ENCODE data around the gene CMBL. TPM values are rescaled to one million over a fixed set of nuclear protein-coding genes. Genes with fewer than 3 reads are reported as not detected.

The CMBL gene
- total and polyA plus RNA-seq, 2 of the 13 experiments (the other 11 are each of a cell fraction or from before 2014, with no cell fraction given), result 11.5 to 17.0 TPM

DNA sequence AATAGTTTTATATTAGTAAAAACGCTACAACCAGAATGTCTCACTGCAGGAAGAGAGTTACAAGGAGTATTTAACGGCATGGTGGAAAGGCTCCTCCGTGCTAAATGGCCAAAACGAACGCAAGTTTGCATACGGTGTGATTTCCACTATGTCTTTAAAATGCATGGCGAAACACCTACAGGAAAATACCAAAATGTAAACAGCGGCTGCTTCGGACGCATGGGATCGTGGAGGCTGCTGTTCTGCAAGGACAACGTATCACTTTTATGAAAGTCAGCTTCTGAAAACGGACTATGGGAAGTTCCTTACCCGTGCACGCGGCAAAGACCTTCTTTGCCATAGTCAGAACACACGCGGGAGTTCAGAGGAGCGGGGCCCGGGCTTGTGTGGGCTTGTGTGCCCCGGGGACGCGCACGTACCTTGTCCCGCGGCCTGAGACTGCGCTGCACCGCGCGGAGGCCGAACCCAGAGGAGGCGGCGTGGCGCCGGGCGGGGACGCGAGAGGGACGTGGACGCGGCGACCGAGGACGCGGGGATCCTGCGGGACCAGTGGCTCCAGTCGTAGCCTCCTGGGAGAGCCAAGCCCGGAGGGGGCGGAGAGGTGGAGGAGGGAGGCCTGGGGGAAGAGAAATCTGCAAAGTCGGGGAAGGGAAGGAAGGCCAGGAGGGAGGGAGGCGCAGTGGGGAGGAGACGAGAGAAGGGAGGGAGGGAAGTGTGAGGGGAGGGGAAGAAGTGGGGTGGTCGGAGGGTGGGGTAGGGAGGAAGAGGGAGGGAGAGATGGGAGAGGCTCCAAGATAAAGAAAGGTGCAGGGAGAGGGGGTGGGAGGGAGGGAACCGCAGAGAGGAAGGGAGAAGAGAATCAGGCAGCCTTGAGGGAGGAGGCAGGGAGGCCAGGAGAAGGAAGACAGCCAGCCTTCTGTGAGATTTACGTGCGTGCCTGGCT, at the start of gene CMBL (continued):
- peak in 1 of 2 experiments; percentile 51; a peak in 2 of 4 replicates for TF ChIP-seq POLR2A (IDR thresholded peaks at IDR 0.05; ENCODE audit: insufficient read depth in 1 of 2, low read depth in 2 of 2, low read length in 2 of 2)
- no peak for TF ChIP-seq ATRX (CRISPR knock-in tag; IDR thresholded peaks at IDR 0.05; ENCODE audit: borderline replicate concordance)
- TF ChIP-seq, protein P1, sequence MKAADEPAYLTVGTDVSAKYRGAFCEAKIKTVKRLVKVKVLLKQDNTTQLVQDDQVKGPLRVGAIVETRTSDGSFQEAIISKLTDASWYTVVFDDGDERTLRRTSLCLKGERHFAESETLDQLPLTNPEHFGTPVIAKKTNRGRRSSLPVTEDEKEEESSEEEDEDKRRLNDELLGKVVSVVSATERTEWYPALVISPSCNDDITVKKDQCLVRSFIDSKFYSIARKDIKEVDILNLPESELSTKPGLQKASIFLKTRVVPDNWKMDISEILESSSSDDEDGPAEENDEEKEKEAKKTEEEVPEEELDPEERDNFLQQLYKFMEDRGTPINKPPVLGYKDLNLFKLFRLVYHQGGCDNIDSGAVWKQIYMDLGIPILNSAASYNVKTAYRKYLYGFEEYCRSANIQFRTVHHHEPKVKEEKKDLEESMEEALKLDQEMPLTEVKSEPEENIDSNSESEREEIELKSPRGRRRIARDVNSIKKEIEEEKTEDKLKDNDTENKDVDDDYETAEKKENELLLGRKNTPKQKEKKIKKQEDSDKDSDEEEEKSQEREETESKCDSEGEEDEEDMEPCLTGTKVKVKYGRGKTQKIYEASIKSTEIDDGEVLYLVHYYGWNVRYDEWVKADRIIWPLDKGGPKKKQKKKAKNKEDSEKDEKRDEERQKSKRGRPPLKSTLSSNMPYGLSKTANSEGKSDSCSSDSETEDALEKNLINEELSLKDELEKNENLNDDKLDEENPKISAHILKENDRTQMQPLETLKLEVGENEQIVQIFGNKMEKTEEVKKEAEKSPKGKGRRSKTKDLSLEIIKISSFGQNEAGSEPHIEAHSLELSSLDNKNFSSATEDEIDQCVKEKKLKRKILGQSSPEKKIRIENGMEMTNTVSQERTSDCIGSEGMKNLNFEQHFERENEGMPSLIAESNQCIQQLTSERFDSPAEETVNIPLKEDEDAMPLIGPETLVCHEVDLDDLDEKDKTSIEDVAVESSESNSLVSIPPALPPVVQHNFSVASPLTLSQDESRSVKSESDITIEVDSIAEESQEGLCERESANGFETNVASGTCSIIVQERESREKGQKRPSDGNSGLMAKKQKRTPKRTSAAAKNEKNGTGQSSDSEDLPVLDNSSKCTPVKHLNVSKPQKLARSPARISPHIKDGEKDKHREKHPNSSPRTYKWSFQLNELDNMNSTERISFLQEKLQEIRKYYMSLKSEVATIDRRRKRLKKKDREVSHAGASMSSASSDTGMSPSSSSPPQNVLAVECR (CRISPR knock-in tag; IDR thresholded peaks at IDR 0.05; ENCODE audit: borderline replicate concordance), result peak; percentile 52; the same call in 1 of the 2 replicates
- TF ChIP-seq ZNF615 (CRISPR knock-in tag; IDR thresholded peaks at IDR 0.05; ENCODE audit: borderline replicate concordance), result no peak
- TF ChIP-seq, protein P2, sequence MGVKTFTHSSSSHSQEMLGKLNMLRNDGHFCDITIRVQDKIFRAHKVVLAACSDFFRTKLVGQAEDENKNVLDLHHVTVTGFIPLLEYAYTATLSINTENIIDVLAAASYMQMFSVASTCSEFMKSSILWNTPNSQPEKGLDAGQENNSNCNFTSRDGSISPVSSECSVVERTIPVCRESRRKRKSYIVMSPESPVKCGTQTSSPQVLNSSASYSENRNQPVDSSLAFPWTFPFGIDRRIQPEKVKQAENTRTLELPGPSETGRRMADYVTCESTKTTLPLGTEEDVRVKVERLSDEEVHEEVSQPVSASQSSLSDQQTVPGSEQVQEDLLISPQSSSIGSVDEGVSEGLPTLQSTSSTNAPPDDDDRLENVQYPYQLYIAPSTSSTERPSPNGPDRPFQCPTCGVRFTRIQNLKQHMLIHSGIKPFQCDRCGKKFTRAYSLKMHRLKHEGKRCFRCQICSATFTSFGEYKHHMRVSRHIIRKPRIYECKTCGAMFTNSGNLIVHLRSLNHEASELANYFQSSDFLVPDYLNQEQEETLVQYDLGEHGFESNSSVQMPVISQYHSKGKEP (CRISPR knock-in tag; IDR thresholded peaks at IDR 0.05), result no peak
- TF ChIP-seq ZNF253 (CRISPR knock-in tag; IDR thresholded peaks at IDR 0.05; ENCODE audit: borderline replicate concordance), result no peak
- peak; percentile 65; the same call in 1 of the 2 replicates for TF ChIP-seq KAT7 (CRISPR knock-in tag; IDR thresholded peaks at IDR 0.05; ENCODE audit: borderline replicate concordance)
- TF ChIP-seq, protein P3, sequence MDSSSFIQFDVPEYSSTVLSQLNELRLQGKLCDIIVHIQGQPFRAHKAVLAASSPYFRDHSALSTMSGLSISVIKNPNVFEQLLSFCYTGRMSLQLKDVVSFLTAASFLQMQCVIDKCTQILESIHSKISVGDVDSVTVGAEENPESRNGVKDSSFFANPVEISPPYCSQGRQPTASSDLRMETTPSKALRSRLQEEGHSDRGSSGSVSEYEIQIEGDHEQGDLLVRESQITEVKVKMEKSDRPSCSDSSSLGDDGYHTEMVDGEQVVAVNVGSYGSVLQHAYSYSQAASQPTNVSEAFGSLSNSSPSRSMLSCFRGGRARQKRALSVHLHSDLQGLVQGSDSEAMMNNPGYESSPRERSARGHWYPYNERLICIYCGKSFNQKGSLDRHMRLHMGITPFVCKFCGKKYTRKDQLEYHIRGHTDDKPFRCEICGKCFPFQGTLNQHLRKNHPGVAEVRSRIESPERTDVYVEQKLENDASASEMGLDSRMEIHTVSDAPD (CRISPR knock-in tag; IDR thresholded peaks at IDR 0.05), result no peak
- TF ChIP-seq EEA1 (CRISPR knock-in tag; IDR thresholded peaks at IDR 0.05; ENCODE audit: borderline replicate concordance), result no peak
- TF ChIP-seq ZBTB1 (CRISPR knock-in tag; IDR thresholded peaks at IDR 0.05; ENCODE audit: borderline replicate concordance), result no peak
- TF ChIP-seq, protein P4, sequence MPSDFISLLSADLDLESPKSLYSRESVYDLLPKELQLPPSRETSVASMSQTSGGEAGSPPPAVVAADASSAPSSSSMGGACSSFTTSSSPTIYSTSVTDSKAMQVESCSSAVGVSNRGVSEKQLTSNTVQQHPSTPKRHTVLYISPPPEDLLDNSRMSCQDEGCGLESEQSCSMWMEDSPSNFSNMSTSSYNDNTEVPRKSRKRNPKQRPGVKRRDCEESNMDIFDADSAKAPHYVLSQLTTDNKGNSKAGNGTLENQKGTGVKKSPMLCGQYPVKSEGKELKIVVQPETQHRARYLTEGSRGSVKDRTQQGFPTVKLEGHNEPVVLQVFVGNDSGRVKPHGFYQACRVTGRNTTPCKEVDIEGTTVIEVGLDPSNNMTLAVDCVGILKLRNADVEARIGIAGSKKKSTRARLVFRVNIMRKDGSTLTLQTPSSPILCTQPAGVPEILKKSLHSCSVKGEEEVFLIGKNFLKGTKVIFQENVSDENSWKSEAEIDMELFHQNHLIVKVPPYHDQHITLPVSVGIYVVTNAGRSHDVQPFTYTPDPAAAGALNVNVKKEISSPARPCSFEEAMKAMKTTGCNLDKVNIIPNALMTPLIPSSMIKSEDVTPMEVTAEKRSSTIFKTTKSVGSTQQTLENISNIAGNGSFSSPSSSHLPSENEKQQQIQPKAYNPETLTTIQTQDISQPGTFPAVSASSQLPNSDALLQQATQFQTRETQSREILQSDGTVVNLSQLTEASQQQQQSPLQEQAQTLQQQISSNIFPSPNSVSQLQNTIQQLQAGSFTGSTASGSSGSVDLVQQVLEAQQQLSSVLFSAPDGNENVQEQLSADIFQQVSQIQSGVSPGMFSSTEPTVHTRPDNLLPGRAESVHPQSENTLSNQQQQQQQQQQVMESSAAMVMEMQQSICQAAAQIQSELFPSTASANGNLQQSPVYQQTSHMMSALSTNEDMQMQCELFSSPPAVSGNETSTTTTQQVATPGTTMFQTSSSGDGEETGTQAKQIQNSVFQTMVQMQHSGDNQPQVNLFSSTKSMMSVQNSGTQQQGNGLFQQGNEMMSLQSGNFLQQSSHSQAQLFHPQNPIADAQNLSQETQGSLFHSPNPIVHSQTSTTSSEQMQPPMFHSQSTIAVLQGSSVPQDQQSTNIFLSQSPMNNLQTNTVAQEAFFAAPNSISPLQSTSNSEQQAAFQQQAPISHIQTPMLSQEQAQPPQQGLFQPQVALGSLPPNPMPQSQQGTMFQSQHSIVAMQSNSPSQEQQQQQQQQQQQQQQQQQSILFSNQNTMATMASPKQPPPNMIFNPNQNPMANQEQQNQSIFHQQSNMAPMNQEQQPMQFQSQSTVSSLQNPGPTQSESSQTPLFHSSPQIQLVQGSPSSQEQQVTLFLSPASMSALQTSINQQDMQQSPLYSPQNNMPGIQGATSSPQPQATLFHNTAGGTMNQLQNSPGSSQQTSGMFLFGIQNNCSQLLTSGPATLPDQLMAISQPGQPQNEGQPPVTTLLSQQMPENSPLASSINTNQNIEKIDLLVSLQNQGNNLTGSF (CRISPR knock-in tag; IDR thresholded peaks at IDR 0.05), result peak; percentile 72; the same call in 1 of the 2 replicates
- TF ChIP-seq, protein P5, sequence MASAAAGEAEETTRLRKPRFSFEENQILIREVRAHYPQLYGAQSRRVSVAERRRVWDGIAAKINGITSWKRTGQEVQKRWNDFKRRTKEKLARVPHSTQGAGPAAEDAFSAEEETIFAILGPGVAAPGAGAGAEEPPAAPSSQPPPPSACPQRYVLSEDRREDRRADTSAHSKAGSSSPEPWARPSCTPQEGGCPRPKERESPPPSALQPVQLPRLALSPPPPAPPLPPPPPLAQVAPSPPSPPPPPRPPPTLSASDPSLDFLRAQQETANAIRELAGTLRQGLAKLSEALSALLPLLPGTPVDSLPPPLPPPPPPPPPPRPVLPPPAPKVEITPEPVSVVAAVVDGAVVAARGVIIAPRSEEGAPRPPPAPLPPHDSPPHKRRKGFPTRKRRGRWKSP (CRISPR knock-in tag; IDR thresholded peaks at IDR 0.05), result peak; percentile 39; the same call in 1 of the 2 replicates
- peak; percentile 41 for TF ChIP-seq YY1 (IDR thresholded peaks at IDR 0.05; ENCODE audit: insufficient read depth, insufficient replicate concordance, low read depth, low read length)

Measured in HepG2 (cell line).